Glutamatergic neuron (in vitro differentiated cells): Measurements from ENCODE around the gene SOCS2. TPM values are rescaled to one million over a fixed set of nuclear protein-coding genes. Genes with fewer than 3 reads are reported as not detected.
A peak's percentile ranks its signal among the peaks of the same experiment; 100 is the strongest.

ENCODE experiments used
- DNase-seq: peaks from one replicate; pipeline ENCODE4 v3.0.0; 2022
- H3K27ac Mint-ChIP-seq: one replicate; pipeline ENCODE4 v1.8.0; 2020; ENCODE audit warnings: mild to moderate bottlenecking, mixed read lengths, inconsistent platforms; ENCODE audit not compliant: unreplicated experiment
- H3K27me3 Mint-ChIP-seq: one replicate; pipeline ENCODE4 v1.8.0; 2020; ENCODE audit warnings: mild to moderate bottlenecking, moderate library complexity, mixed read lengths, inconsistent platforms; ENCODE audit not compliant: unreplicated experiment
- H3K36me3 Mint-ChIP-seq: one replicate; pipeline ENCODE4 v1.8.0; 2020; ENCODE audit warnings: mild to moderate bottlenecking, mixed read lengths, inconsistent platforms; ENCODE audit not compliant: unreplicated experiment
- H3K4me1 Mint-ChIP-seq: one replicate; pipeline ENCODE4 v1.8.0; 2020; ENCODE audit warnings: mild to moderate bottlenecking, low read depth, mixed read lengths, inconsistent platforms; ENCODE audit not compliant: unreplicated experiment
- H3K4me3 Mint-ChIP-seq: one replicate; pipeline ENCODE4 v1.8.0; 2020; ENCODE audit warnings: mild to moderate bottlenecking, mixed read lengths, inconsistent platforms; ENCODE audit not compliant: unreplicated experiment
- H3K9me3 Mint-ChIP-seq: one replicate; pipeline ENCODE4 v1.8.0; 2020; ENCODE audit warnings: mild to moderate bottlenecking, moderate library complexity, mixed read lengths, inconsistent platforms; ENCODE audit not compliant: unreplicated experiment
- CTCF ChIP-seq: fragments of 200-600 bp; sonication (generic); IDR thresholded peaks from one replicate; pipeline ENCODE4 v1.5.0; 2021; ENCODE audit not compliant: partially characterized antibody, unreplicated experiment
- total RNA-seq: library from RNA; stranded (reverse); fragmentation: NEBNext Ultra II Directional; extraction: Animal tissue kit (Norgen Biotek cat#: 25700); gene quantifications from one replicate; pipeline ENCODE4 v1.2.1, GENCODE V29; 2021; ENCODE audit not compliant: unreplicated experiment

Gene SOCS2
- total RNA-seq, 1 donor from 2014 or later = 36.6 TPM

GRCh38 chr12:93533310-93533709 lies 39.2 kb upstream of the SOCS2 start:
- H3K27ac Mint-ChIP-seq = no peak overlapping the region
- peaks cover 4% of the 10 kb centered on the region for H3K27me3 Mint-ChIP-seq
- TF ChIP-seq CTCF = no peak
- no peaks in the 10 kb centered on the region for H3K36me3 Mint-ChIP-seq
- no peak overlapping the region for H3K4me3 Mint-ChIP-seq
- DNase-seq = no peak
- H3K4me1 Mint-ChIP-seq = peaks cover 4% of the 10 kb centered on the region
- no peaks in the 10 kb centered on the region for H3K9me3 Mint-ChIP-seq

- H3K27me3 Mint-ChIP-seq = peaks cover 2% of the 10 kb centered on the region
- no peak overlapping the region for H3K4me3 Mint-ChIP-seq
- DNase-seq = no peak
- no peaks in the 10 kb centered on the region for H3K9me3 Mint-ChIP-seq
- H3K36me3 Mint-ChIP-seq = no peaks in the 10 kb centered on the region
- no peak overlapping the region for H3K27ac Mint-ChIP-seq
- TF ChIP-seq CTCF = no peak
- H3K4me1 Mint-ChIP-seq = peaks cover 15% of the 10 kb centered on the region
These were observed 36.2 kb upstream of the SOCS2 start for GRCh38 chr12:93536111-93536765.

GRCh38 chr12:93536766-93537488 lies 35.5 kb upstream of the SOCS2 start:
- no peak overlapping the region for H3K27ac Mint-ChIP-seq
- no peaks in the 10 kb centered on the region for H3K9me3 Mint-ChIP-seq
- DNase-seq = no peak
- peaks cover 15% of the 10 kb centered on the region for H3K4me1 Mint-ChIP-seq
- no peak for TF ChIP-seq CTCF
- H3K27me3 Mint-ChIP-seq = peaks cover 3% of the 10 kb centered on the region
- no peaks in the 10 kb centered on the region for H3K36me3 Mint-ChIP-seq
- no peak overlapping the region for H3K4me3 Mint-ChIP-seq

- peaks cover 15% of the 10 kb centered on the region for H3K4me1 Mint-ChIP-seq
- no peak for DNase-seq
- no peaks in the 10 kb centered on the region for H3K9me3 Mint-ChIP-seq
- H3K4me3 Mint-ChIP-seq = no peak overlapping the region
- no peaks in the 10 kb centered on the region for H3K36me3 Mint-ChIP-seq
- peak; percentile 11 for TF ChIP-seq CTCF
- peaks cover 2% of the 10 kb centered on the region for H3K27me3 Mint-ChIP-seq
- H3K27ac Mint-ChIP-seq = no peak overlapping the region
These were observed 34.7 kb upstream of the SOCS2 start for GRCh38 chr12:93537769-93538168.

DNA sequence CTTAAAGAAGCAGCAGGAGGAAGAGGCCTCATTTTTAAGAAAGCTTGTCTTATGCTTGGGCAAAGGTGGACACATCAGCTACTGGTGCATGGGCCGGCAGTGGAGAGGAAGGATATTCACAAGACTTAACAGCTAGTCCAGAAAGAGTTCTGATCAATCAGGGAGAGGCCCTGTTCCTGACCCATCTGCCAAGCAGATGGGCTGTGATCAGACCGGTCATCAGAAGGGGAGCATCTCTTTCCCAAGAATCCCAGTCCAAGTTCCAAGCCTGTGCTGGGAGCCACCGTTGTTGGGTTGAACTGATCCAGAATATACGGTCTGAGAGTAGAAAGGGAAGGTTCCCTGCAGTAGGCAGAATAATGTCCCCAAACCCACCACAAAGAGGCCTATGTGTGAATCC lies 32.7 kb upstream of the SOCS2 start:
- no peaks in the 10 kb centered on the region for H3K36me3 Mint-ChIP-seq
- no peak overlapping the region for H3K4me3 Mint-ChIP-seq
- no peak overlapping the region for H3K27ac Mint-ChIP-seq

More for the DNA sequence above, 32.7 kb upstream of the SOCS2 start:
- Mint-ChIP-seq H3K27me3 (peaks cover 4% of the 10 kb centered on the region), H3K4me1 (peaks cover 17% of the 10 kb centered on the region), H3K9me3 (no peaks in the 10 kb centered on the region)
- no peak for TF ChIP-seq CTCF
- DNase-seq = no peak
